HepG2 (cell line): ENCODE data around the gene MTFR1L. TPM values are rescaled to one million over a fixed set of nuclear protein-coding genes. Genes with fewer than 3 reads are reported as not detected.
A peak's percentile ranks its signal among the peaks of the same experiment; 100 is the strongest.

Experiments
- ATAC-seq: fragments of 200-7000 bp; cut with Tn5 transposase; 3 replicates; pipeline ENCODE4 v1.9.1; 2020; ENCODE audit warnings: mild to moderate bottlenecking, moderate library complexity
- BruUV-seq: library from RNA; stranded (reverse); fragments of 400-500 nt; replicated peaks from 2 replicates; lab custom pipeline; 2021; lab: Mats Ljungman, UMichigan
- CTCF ChIA-PET: fragments of 300-600 bp; formaldehyde crosslinking; extraction: SDS; loops from one replicate; lab custom pipeline; 2021; ENCODE audit warnings: low total read pairs, inconsistent platforms, low intra/inter-chr PET ratio; lab: Yijun Ruan, JAX
- POLR2A ChIA-PET: fragments of 350-600 bp; sonication (Branson Sonifier 250); formaldehyde crosslinking; loops from one replicate; lab custom pipeline; 2020; ENCODE audit warnings: antibody characterized with exemption, inconsistent platforms; lab: Yijun Ruan, JAX
- DNase-seq: peaks from one replicate; pipeline ENCODE4 v3.0.0-alpha.2; 2015; ENCODE audit warnings: low spot score
- FAIRE-seq: peaks from 3 replicates; lab custom pipeline; 2011; peaks lifted over from hg19 to GRCh38; lab: Jason Lieb, UNC
- H2AFZ ChIP-seq: one replicate; pipeline ENCODE4 v1.6.1; 2011; ENCODE audit warnings: low read length, inconsistent platforms
- H3K27ac ChIP-seq: fragments of 300-600 bp; 3 replicates; pipeline ENCODE4 v1.8.0; 2011; ENCODE audit warnings: mixed run types, mild to moderate bottlenecking, mixed read lengths, low read length, inconsistent platforms; ENCODE audit not compliant: insufficient read depth; ENCODE audit errors: extremely low read length
- H3K27me3 ChIP-seq, 2 experiments: fragments of 200-600 bp in 1 of 2; 2 replicates in 1 of 2; 3 replicates in 1 of 2; pipeline versions ENCODE4 v1.6.0 to v1.8.0; 2011; ENCODE audit warnings: low read length in 2 of 2, mild to moderate bottlenecking in 2 of 2, moderate library complexity in 2 of 2, inconsistent platforms in 1 of 2; ENCODE audit not compliant: insufficient read depth in 2 of 2, control insufficient read depth in 1 of 2
- H3K36me3 ChIP-seq, 2 experiments: fragments of 200-600 bp in 1 of 2; replicated peaks in 1 of 2; 2 replicates in 1 of 2; 3 replicates in 1 of 2; pipeline versions ENCODE4 v1.5.1 to v1.8.0; 2011; ENCODE audit warnings: low read length in 2 of 2, inconsistent platforms in 1 of 2; ENCODE audit not compliant: insufficient read depth in 2 of 2, control insufficient read depth in 1 of 2
- H3K4me1 ChIP-seq: 2 replicates; pipeline ENCODE4 v1.5.1; 2012; ENCODE audit warnings: low read length, inconsistent platforms; ENCODE audit not compliant: insufficient read depth
- H3K4me2 ChIP-seq: 2 replicates; pipeline ENCODE4 v1.6.0; 2011; ENCODE audit warnings: low read depth, low read length, inconsistent platforms
- H3K4me3 ChIP-seq, 3 experiments: fragments of 200-600 bp in 1 of 3; sonication (generic), shearing (Covaris generic) in 1 of 3; replicated peaks in 1 of 3; 2 replicates each; pipeline ENCODE4 v1.5.1; 2011 to 2016; ENCODE audit warnings: low read length in 3 of 3, inconsistent platforms in 2 of 3, low read depth in 2 of 3, mild to moderate bottlenecking in 2 of 3, control low read depth in 1 of 3, mixed read lengths in 1 of 3; ENCODE audit not compliant: insufficient read depth in 1 of 3
- H3K79me2 ChIP-seq: one replicate; pipeline ENCODE4 v1.6.1; 2011; ENCODE audit warnings: low read length, inconsistent platforms; ENCODE audit not compliant: insufficient read depth
- H3K9ac ChIP-seq: 2 replicates; pipeline ENCODE4 v1.6.0; 2011; ENCODE audit warnings: mild to moderate bottlenecking, low read depth, low read length, inconsistent platforms; ENCODE audit not compliant: insufficient read depth
- H3K9me3 ChIP-seq: 2 replicates; pipeline ENCODE4 v1.5.1; 2012; ENCODE audit warnings: mild to moderate bottlenecking, low read length
- H4K20me1 ChIP-seq: 2 replicates; pipeline ENCODE4 v1.6.0; 2011; ENCODE audit warnings: inconsistent platforms, mild to moderate bottlenecking, low read length, moderate library complexity; ENCODE audit not compliant: insufficient read depth
- CHD2 ChIP-seq: IDR thresholded peaks from 2 replicates; pipeline ENCODE4 v1.6.1; 2011; ENCODE audit warnings: low read depth, low read length, improper control_type of control experiment
- FOSL1 ChIP-seq: sonication (generic); formaldehyde crosslinking; IDR thresholded peaks from 2 replicates; pipeline ENCODE4 v1.9.0; 2021; ENCODE audit warnings: missing genetic modification reagents, borderline replicate concordance
- HIVEP1 ChIP-seq: sonication (generic); formaldehyde crosslinking; IDR thresholded peaks from 2 replicates; pipeline ENCODE4 v1.4.0; 2020; ENCODE audit warnings: mild to moderate bottlenecking, missing genetic modification reagents
- MATR3 ChIP-seq: sonication (generic); formaldehyde crosslinking; IDR thresholded peaks from 2 replicates; pipeline ENCODE4 v1.4.0; 2020; ENCODE audit warnings: missing genetic modification reagents
- RORA ChIP-seq: sonication (generic); formaldehyde crosslinking; IDR thresholded peaks from 2 replicates; pipeline ENCODE4 v1.5.0; 2020; ENCODE audit warnings: mild to moderate bottlenecking, missing genetic modification reagents, moderate library complexity
- SP4 ChIP-seq: sonication (generic); formaldehyde crosslinking; IDR thresholded peaks from 2 replicates; pipeline ENCODE4 v1.8.1; 2023; ENCODE audit warnings: mild to moderate bottlenecking, missing genetic modification reagents
- ZFP41 ChIP-seq: sonication (generic); formaldehyde crosslinking; IDR thresholded peaks from 2 replicates; pipeline ENCODE4 v1.4.0; 2020; ENCODE audit warnings: mild to moderate bottlenecking, missing genetic modification reagents, borderline replicate concordance
- ZNF883 ChIP-seq: sonication (generic); formaldehyde crosslinking; IDR thresholded peaks from 2 replicates; pipeline ENCODE4 v1.5.1; 2020; ENCODE audit warnings: mild to moderate bottlenecking, missing genetic modification reagents; ENCODE audit errors: not compliant biosample characterization
- WGBS: methylation state at CpG from one replicate; pipeline ENCODE4 v1.1.6; 2017; ENCODE audit warnings: low lambda C conversion rate; 5-methylcytosine and 5-hydroxymethylcytosine counted together
- in situ Hi-C: cut with HindIII; loops from 2 replicates; pipeline ENCODE4 v1.10.0; 2017; ENCODE audit warnings: low pct_unique_long_range_greater_than_20kb; ENCODE audit not compliant: extremely low pct_ligation_motif_present
- intact Hi-C: fragments of 100-400 bp; cut with micrococcal nuclease; formaldehyde crosslinking; loops from one replicate; pipeline ENCODE4 v1.10.0; 2022; ENCODE audit not compliant: unreplicated experiment
- polyA plus RNA-seq, 8 experiments: library from polyadenylated mRNA; depleted of rRNA in 3 of 8; stranded (reverse) in 7 of 8; unstranded in 1 of 8; fragments of >200 nt; fragmentation: Illumina TruSeq in 4 of 8; extraction: Trizol in 4 of 8; gene quantifications; 2 replicates each; pipeline versions ENCODE4 v1.2.1 to v1.2.3, GENCODE V29; 2011 to 2016; ENCODE audit warnings: low read depth in 4 of 8, missing spikeins in 1 of 8, mixed read lengths in 1 of 8; ENCODE audit not compliant: insufficient read depth in 1 of 8
- total RNA-seq, 5 experiments: library from RNA; depleted of rRNA; stranded (reverse); fragments of >200 nt; fragmentation: Illumina TruSeq; extraction: Trizol; gene quantifications; 2 replicates each; pipeline ENCODE4 v1.2.3, GENCODE V29; 2016; ENCODE audit warnings: low read depth in 1 of 5
- TF ChIP-seq, protein P1 (sequence below): sonication (generic); formaldehyde crosslinking; IDR thresholded peaks from 2 replicates; pipeline ENCODE4 v1.4.0; 2020; ENCODE audit warnings: missing genetic modification reagents
- TF ChIP-seq, protein P2 (sequence below): sonication (generic); formaldehyde crosslinking; IDR thresholded peaks from 2 replicates; pipeline ENCODE4 v1.4.0; 2020; ENCODE audit warnings: missing genetic modification reagents, borderline replicate concordance
- TF ChIP-seq, protein P3 (sequence below): sonication (generic); formaldehyde crosslinking; conservative IDR thresholded peaks from 2 replicates; pipeline ENCODE4 v1.8.0; 2022; ENCODE audit warnings: missing genetic modification reagents
- TF ChIP-seq, protein P4 (sequence below): IDR thresholded peaks from 2 replicates; pipeline ENCODE4 v1.6.1; 2016; ENCODE audit warnings: mild to moderate bottlenecking, missing biosample characterization, missing genetic modification reagents
- TF ChIP-seq, protein P5 (sequence below): sonication (generic); formaldehyde crosslinking; IDR thresholded peaks from 2 replicates; pipeline ENCODE4 v1.5.1; 2020; ENCODE audit warnings: mild to moderate bottlenecking, moderate library complexity, missing genetic modification reagents

MTFR1L gene
- total and polyA plus RNA-seq, 2 of the 13 experiments (the other 11 are each of a cell fraction or from before 2014, with no cell fraction given) = 38.0 to 55.7 TPM

DNA sequence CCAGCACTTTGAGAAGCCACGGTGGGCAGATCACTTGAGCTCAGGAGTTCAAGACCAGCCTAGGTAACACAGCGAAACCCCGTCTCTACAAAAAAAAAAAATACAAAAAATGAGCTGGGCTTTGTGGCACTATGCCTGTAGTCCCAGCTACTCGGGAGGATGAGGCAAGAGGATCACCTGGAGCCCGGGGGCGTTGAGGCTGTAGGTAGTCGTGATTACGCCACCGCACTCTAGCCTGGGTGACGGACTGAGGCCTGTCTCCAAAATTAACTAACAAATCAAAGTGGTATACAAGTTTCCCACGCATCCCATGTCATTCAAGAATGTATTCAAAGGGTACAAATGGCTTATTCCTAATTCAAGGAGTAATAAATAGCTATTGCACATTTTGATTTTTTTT, 37.1 kb downstream of the MTFR1L start:
- H3K79me2 ChIP-seq = peaks cover 40% of the 10 kb centered on the region
- DNase-seq (no peak), ATAC-seq (no peak), FAIRE-seq (no peak)
- H3K9ac ChIP-seq = no peak overlapping the region
- no peaks in the 10 kb centered on the region for H3K9me3 ChIP-seq
- no peaks in the 10 kb centered on the region for H4K20me1 ChIP-seq
- no TSS peak for BruUV-seq
- ChIA-PET POLR2A (interaction anchor here (0.8 to 1.2 kb wide), 2 partner anchors 19 kb away, joined by 3 to 4 read pairs; partner anchors contain the start of gene PAQR7), CTCF (no interaction called here)
- H3K4me1 ChIP-seq = peaks cover 48% of the 10 kb centered on the region
- in situ Hi-C loops = no loop called here
- intact Hi-C loops = no loop called here
- no peak overlapping the region for H3K4me3 ChIP-seq
- peak overlapping the region; percentile 18; the same call in 1 of the 2 replicates for H3K4me2 ChIP-seq
- no peaks in the 10 kb centered on the region for H3K36me3 ChIP-seq
- no peak overlapping the region for H2AFZ ChIP-seq
- WGBS = 93% methylated on average over 11 of the region's 11 CpGs
- H3K27ac ChIP-seq = no peak overlapping the region
- no peaks in the 10 kb centered on the region; a peak in 1 of 5 replicates for H3K27me3 ChIP-seq
- TF ChIP-seq FOSL1 (CRISPR knock-in tag) (no peak), RORA (CRISPR knock-in tag) (no peak), CHD2 (no peak), ZFP41 (CRISPR knock-in tag) (no peak), SP4 (CRISPR knock-in tag) (no peak), MATR3 (CRISPR knock-in tag) (no peak), HIVEP1 (CRISPR knock-in tag) (no peak), ZNF883 (CRISPR knock-in tag) (no peak)
- TF ChIP-seq, protein P1, sequence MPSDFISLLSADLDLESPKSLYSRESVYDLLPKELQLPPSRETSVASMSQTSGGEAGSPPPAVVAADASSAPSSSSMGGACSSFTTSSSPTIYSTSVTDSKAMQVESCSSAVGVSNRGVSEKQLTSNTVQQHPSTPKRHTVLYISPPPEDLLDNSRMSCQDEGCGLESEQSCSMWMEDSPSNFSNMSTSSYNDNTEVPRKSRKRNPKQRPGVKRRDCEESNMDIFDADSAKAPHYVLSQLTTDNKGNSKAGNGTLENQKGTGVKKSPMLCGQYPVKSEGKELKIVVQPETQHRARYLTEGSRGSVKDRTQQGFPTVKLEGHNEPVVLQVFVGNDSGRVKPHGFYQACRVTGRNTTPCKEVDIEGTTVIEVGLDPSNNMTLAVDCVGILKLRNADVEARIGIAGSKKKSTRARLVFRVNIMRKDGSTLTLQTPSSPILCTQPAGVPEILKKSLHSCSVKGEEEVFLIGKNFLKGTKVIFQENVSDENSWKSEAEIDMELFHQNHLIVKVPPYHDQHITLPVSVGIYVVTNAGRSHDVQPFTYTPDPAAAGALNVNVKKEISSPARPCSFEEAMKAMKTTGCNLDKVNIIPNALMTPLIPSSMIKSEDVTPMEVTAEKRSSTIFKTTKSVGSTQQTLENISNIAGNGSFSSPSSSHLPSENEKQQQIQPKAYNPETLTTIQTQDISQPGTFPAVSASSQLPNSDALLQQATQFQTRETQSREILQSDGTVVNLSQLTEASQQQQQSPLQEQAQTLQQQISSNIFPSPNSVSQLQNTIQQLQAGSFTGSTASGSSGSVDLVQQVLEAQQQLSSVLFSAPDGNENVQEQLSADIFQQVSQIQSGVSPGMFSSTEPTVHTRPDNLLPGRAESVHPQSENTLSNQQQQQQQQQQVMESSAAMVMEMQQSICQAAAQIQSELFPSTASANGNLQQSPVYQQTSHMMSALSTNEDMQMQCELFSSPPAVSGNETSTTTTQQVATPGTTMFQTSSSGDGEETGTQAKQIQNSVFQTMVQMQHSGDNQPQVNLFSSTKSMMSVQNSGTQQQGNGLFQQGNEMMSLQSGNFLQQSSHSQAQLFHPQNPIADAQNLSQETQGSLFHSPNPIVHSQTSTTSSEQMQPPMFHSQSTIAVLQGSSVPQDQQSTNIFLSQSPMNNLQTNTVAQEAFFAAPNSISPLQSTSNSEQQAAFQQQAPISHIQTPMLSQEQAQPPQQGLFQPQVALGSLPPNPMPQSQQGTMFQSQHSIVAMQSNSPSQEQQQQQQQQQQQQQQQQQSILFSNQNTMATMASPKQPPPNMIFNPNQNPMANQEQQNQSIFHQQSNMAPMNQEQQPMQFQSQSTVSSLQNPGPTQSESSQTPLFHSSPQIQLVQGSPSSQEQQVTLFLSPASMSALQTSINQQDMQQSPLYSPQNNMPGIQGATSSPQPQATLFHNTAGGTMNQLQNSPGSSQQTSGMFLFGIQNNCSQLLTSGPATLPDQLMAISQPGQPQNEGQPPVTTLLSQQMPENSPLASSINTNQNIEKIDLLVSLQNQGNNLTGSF (CRISPR knock-in tag) = no peak
- TF ChIP-seq, protein P2, sequence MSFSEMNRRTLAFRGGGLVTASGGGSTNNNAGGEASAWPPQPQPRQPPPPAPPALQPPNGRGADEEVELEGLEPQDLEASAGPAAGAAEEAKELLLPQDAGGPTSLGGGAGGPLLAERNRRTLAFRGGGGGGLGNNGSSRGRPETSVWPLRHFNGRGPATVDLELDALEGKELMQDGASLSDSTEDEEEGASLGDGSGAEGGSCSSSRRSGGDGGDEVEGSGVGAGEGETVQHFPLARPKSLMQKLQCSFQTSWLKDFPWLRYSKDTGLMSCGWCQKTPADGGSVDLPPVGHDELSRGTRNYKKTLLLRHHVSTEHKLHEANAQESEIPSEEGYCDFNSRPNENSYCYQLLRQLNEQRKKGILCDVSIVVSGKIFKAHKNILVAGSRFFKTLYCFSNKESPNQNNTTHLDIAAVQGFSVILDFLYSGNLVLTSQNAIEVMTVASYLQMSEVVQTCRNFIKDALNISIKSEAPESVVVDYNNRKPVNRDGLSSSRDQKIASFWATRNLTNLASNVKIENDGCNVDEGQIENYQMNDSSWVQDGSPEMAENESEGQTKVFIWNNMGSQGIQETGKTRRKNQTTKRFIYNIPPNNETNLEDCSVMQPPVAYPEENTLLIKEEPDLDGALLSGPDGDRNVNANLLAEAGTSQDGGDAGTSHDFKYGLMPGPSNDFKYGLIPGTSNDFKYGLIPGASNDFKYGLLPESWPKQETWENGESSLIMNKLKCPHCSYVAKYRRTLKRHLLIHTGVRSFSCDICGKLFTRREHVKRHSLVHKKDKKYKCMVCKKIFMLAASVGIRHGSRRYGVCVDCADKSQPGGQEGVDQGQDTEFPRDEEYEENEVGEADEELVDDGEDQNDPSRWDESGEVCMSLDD = no peak
- TF ChIP-seq, protein P3, sequence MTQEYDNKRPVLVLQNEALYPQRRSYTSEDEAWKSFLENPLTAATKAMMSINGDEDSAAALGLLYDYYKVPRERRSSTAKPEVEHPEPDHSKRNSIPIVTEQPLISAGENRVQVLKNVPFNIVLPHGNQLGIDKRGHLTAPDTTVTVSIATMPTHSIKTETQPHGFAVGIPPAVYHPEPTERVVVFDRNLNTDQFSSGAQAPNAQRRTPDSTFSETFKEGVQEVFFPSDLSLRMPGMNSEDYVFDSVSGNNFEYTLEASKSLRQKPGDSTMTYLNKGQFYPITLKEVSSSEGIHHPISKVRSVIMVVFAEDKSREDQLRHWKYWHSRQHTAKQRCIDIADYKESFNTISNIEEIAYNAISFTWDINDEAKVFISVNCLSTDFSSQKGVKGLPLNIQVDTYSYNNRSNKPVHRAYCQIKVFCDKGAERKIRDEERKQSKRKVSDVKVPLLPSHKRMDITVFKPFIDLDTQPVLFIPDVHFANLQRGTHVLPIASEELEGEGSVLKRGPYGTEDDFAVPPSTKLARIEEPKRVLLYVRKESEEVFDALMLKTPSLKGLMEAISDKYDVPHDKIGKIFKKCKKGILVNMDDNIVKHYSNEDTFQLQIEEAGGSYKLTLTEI (CRISPR knock-in tag) = no peak
- TF ChIP-seq, protein P4, sequence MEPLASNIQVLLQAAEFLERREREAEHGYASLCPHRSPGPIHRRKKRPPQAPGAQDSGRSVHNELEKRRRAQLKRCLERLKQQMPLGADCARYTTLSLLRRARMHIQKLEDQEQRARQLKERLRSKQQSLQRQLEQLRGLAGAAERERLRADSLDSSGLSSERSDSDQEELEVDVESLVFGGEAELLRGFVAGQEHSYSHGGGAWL (CRISPR knock-in tag) = no peak
- TF ChIP-seq, protein P5, sequence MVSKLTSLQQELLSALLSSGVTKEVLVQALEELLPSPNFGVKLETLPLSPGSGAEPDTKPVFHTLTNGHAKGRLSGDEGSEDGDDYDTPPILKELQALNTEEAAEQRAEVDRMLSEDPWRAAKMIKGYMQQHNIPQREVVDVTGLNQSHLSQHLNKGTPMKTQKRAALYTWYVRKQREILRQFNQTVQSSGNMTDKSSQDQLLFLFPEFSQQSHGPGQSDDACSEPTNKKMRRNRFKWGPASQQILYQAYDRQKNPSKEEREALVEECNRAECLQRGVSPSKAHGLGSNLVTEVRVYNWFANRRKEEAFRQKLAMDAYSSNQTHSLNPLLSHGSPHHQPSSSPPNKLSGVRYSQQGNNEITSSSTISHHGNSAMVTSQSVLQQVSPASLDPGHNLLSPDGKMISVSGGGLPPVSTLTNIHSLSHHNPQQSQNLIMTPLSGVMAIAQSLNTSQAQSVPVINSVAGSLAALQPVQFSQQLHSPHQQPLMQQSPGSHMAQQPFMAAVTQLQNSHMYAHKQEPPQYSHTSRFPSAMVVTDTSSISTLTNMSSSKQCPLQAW = no peak
